GM21528 (cell line): ENCODE data around the gene LIN54.
"Not testable (repeated sequence)": the region's sequence is repeated elsewhere in the genome, so short reads cannot be mapped to it uniquely, and the experiment has no call there.

Source experiments
- ATAC-seq: cut with Tn5 transposase; IDR thresholded peaks from one replicate; pipeline ENCODE4 v1.9.1; 2021; ENCODE audit warnings: mild to moderate bottlenecking, moderate library complexity; ENCODE audit not compliant: unreplicated experiment, low FRiP score

LIN54 gene

DNA sequence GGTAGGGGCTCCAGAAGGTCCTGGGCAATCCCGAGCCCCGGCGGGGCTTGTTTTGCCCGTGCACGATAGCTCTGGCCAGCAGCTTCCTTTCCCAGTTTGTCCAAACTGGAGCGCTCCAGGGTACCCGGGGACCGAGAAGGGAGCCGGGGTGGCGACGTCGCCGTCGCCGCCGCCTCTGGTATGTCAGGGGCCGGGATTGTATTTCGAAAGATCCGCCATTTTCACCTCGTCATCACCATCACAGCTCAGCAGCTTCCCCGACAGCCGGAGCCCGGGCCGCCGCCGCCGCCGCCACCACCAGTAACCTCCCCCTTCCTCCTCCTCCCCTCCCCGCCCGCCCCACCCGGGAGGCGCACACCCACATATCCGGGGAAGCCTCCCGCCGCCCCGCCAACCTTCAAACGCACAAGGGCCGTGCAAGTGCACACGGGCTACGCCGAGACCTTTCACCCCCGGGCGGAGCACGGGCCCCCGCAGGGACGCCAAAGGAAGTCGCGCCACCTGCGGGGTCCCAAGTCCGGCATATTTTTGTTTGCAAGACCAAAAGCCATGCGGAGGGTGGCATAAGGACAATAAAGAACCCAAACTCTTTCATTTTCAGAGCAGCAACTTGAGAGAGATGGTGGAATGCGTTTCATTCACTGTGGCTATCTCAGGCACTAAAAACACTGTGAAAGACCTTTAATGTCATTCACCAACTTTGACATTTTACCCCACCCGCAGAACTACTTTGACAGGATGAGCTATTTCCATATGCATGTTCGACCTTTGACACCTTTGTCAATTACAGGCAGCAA is at the start of gene LIN54:
LIN54 (minus strand) TSS at position 302 of the 797 bp plus-strand sequence. CDS start 25,979 bp downstream, outside the sequence.
- ATAC-seq, result peak; percentile 36

DNA sequence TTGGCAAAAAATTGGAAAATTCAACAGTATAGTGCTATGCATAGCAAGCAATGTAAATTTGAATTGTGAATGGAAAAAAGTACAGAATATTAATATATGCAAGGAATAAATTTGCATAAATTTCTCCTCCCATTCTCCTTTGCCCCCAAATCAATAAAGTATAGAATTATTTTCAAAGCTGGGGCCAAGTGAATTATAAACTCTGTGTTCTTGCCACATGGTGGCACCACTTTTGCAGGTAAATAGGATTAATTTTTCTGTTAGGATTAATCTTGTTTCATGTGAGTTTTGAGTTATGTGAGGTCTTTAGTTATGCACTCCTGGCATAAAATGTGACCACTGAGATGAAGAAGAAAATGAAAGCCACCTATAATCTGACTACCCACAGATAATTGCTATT is 44.3 kb upstream of the LIN54 start:
- ATAC-seq, result no peak

DNA sequence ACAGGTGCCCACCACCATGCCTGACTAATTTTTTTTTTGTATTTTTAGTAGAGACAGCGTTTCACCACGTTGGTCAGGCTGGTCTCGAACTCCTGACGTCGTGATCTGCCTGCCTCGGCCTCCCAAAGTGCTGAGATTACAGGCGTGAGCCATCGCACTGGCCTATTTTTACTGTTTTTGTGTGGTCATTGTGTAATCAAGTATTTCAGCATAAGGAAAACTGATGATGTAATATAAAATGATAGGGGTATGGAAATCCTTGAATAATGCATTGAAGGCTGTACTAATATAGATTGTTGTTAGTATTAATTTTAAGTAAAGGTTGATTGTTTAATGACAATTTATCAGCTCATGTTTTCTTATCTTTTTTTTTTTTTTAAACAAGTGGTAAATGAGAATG is 38.2 kb upstream of the LIN54 start:
- not testable (repeated sequence) for ATAC-seq

DNA sequence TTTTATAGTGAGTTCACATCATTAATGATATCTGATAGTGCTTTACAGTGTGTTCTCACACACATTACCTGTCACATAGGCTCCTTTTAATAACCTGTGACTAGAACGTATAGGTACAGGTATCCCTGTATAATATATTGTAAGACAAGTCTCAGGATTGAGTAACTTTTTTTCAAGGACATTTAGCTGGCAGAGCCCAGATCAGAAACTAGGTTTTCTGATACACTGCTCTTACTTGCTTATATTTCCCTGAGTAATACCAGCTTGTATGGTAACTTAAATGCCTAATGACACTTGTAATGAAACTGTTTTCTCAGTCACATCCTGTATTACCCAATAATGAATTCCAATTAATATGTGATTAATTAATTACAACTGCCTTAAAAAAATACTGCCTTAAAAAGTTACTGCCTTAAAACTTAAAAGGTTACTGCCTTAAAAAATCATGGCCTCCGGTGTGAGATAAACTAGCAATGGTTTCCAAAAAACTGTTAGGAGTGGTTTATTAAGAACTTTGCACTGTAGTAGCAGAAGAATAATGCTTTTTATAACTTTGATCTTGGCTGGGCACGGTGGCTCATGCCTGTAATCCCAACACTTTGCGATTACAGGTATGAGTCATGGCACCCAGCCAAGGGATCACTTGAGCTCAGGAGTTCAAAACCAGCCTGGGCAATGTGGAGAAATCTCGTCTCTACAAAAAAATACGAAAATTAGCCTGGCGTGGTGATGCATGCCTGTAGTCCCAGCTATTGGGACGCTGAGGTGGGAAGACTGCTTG is 36.3 kb upstream of the LIN54 start:
- ATAC-seq, result no peak

DNA sequence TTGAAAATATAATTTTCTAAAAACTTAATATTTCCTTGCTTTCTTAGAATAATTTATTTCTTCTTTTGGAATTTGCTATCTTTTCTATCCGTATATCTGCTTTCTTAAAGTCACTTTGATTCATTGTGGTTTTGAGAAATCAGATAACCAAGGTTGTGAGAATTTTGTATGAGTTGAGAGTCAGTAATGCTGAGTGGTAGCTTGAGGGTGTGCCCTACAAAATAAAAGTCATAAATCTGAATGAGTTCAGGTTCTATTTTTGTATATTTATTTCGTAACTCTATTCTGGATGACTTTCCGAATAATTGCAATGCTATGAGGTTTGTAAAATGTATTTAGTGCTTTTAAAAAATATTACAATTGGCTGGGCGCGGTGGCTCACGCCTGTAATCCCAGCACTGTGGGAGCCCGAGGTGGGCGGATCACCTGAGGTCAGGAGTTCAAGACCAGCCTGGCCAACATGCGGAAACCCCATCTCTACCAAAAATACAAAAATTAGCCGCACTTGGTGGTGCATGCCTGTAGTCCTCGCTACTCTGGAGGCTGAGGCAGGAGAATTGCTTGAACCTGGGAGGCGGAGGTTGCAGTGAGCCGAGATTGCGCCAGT is 33.3 kb upstream of the LIN54 start:
- ATAC-seq, result no peak

DNA sequence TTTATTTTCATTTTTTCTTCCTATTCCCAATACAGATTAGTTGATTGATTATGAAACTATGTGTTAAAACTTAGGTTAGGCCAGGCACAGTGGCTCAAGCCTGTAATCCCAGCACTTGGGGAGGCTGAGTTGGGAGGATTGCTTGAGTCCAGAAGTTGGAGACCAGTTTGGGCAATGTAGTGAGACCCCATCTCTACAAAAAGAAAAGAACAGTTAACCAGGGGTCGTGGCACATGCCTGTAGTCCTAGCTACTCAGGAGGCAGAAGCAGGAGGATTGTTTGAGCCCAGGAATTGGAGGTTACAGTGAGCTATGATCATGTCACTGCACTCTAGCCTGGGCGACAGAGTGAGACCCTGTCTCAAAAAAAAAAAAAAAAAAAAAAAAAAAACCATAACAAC is 32.5 kb upstream of the LIN54 start:
- ATAC-seq, result not testable (repeated sequence)

DNA sequence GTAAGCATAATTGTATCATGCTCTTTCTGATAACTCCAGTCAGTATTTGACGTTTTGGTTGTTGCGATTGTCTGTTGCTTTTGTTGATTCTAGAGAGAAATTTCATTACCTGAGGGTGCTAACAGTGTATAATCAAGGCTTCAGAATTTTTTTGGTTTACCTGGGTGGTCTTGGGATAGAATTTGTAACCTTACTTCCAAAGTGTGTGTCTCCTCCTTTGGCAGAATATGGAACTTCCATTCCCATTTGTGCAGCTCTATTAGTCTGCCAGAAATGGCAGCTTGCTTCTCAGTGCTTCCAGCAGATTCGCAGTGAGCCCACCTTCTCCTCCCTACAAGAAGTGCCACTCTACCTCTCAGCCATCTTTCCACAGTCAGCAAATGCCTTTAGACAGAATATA is 29.6 kb upstream of the LIN54 start:
- ATAC-seq, result no peak

DNA sequence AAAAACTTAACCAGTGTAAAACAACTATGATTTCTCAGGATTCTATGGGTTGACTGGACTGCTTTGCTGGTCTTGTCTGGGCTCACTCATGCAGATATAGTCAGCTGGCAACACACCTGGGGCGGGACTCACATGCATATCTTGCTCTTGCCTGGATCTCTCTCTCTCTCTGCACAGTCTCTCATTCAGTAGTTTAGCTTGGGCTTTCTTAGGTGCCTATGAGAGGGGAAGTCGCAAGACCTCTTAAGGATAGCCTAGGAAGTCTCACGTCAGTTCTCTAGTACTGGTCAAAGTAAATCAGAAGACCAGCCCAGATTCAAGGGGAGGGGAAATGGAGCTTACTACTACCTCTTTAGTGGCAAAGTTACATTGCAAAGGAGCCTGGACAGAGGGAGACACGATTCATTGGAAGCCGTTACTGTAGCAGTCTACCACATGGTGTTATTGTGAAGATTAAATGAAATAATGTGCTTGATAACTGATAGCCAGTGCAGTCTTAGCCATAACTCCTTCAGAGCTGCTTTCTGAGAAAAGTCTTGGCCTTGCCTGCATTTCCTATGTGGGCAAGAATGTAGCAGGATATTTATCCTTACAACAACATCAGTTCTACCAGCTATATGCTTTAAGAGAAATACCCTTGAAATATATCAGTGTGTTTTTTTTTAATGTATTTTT is 26.5 kb upstream of the LIN54 start:
- no peak for ATAC-seq

DNA sequence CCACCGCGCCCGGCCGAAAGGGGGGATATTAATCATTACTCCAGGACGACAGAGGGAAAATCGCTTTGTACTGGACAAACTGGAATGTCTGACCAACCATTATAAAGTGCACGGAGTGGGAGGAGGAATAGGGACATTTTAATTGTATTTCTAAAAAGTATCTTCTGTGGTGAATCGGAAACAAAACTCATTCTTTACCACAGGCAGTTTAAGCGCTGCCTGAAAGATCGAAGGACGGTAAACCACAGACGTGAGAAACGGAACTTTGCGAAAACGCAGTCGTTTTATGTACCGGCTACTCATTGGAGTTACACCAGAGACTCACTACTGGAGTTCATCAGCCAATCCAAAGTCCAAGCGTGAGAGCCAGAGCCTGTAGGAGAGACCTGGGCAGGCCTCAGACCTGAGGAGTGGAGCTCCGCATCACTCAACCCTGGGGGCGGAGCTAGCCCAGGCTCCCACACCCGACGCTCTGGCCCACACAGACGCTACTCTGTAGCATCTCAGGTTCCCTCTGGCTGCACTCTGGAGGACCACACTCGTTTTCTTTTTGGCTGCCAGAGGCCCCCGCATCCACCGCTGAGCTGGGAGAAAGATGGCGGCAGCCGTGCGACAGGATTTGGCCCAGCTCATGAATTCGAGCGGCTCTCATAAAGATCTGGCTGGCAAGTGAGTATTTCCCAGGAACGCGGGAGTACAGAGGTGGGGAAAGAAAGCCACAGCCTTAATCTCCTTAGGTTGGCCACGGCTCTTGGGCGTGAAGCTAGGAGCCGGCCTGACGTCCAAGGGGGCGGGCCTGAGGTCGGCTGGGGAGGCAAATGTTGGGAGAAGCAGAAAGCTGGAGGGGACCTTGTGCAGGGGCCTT is 24.2 kb upstream of the LIN54 start, which contains the start of gene COPS4:
COPS4 (plus strand) TSS at position 554 of the 865 bp plus-strand sequence; CDS start at position 596, 42 bp downstream.
- ATAC-seq, result peak; percentile 99

DNA sequence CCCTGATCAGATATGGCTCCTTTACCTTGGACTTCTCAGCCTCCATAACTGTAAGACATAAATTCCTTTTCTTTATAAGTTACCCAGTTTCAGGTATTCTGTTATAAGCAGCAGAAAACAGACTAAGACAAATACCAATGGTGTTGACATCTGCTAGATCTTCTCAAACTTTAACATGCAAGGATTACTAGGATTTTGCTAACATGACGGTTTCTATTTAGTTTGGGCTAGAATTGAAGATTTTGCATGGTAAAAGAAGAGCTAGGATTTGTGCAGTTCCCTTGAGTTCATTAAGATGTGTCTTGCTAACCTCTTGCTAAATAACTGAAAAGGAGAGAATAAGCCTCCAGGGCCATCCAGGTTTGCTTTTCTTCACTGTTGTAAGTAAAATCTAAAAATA is 19.1 kb upstream of the LIN54 start:
- ATAC-seq, result no peak

DNA sequence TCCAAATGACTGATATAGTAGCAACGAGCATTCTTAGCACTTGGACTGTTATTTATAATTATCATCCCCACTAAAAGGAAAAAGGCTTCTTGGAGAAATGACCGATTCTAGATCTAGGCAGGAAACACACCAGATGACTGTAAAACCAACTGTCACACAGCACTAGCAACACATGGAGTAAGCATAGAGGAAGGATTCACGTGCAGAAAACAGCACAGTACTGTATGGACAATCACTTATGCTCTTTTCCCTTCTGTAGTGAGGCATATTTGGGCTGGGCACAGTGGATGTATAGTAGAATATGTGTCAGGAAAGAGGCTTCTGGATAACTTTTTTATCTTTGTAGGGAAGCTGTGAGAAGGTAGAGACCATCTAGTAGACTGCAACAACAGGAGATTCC is 18.4 kb upstream of the LIN54 start:
- ATAC-seq, result no peak

DNA sequence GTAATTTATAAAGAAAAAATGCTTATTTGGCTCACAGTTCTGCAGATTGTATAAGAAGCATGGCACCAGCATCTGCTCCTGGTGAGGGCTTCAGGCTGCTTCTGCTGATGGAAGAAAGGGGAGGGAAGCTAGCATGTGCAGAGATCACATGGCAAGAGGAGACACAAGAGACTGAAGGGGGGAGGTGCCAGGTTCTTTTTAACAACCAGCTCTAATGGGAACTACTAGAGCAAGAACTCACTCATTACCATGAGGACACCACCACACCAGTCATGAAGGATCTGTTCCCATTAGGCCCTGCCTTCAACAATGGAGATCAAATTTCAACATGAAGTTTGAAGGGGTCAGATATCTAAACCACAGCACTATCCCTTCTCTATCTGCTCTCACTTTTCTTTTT is 14.9 kb upstream of the LIN54 start:
- ATAC-seq, result no peak

DNA sequence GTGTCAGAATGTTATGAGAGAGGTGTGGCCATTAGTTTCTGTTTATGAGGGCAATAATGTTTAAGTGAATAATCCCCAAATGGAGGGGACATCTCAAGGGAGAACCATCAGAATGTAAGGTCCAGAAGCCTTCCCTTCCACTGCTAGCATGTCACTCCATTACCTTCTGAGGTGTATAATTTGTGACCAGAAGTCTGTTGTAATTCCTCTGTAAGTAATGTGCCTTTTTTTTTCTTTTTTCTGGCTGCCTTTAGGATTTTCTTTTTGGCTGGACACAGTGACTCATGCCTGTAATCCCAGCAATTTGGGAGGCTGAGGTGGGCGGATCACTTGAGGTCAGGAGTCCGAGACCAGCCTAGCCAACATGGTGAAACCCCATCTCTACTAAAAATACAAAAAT is 13.6 kb upstream of the LIN54 start:
- no peak for ATAC-seq

DNA sequence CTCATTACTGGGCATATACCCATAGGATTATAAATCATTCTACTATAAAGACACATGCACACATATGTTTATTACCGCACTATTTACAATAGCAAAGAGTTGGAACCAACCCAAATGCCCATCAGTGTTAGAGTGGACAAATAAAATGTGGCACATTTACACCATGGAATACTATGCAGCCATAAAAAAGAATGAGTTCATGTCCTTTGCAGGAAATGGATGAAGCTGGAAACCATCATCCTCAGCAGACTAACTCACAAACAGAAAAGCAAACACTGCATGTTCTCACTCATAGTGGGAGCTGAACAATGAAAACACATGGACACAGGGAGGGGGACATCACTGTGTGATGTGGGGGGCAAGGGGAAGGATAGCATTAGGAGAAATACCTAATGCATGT is 13.0 kb upstream of the LIN54 start:
- ATAC-seq, result not testable (repeated sequence)

DNA sequence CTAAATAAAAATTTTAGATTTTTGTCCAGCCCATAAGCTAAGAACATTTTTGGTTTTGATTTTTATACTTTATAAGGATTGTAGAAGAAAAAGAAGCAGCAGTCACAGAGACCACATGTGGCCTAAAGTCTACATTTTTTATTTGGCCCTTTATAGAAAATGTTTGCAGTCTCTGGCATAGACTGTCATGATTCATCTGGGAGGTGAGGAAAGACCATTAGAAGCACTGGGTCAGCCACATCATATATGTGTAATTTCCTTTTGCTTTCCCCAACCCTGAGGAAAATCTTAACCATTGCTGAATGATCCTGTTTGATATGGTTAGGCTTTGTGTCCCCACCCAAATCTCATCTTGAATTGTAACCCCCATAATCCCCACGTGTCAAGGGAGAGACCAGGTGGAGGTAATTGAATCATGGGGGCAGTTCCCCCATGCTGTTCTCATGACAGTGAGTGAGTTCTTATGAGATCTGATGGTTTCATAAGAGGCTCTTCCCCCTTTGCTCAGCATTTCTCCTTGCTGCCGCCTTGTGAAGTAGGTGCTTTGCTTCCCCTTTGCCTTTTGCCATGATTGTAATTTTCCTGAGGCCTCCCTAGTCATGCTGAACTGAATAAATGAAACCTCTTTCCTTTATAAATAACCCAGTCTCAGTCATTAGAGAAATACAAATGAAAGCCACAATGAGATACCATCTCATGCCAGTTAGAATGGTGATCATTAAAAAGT is 12.3 kb upstream of the LIN54 start:
- ATAC-seq, result no peak

DNA sequence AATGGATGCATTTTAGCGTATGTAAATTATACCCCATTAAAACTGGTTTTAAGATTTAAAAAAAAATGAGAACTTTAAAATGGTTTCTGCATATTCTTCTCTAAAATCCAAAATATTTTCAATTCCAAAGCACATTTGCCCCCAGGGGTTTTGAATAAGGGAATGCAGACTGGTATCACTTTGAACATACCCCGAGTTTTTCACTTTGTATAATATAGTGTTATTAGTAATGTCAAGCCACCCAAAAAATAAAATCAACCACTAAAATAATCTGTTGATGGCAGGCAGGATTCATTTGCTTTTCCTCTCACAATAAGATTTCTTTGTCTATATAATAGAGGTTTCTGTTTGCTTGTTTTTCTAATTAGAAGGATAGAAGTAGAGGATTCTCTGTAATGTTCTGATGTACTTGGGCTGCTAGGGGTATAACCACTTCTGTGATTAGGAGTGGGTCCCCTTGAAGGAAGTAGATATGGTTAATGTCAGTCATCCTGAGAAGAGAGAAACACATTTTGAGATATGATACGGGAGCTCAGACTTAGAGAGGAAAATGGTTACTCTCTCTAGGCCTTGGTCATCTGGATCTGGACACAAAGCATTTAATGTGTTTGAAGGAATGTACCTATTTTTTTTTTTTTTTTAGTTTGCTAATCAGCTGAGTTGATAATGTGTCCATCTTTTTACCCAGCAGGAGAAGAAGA is 9.3 kb upstream of the LIN54 start:
- peak; percentile 67 for ATAC-seq

DNA sequence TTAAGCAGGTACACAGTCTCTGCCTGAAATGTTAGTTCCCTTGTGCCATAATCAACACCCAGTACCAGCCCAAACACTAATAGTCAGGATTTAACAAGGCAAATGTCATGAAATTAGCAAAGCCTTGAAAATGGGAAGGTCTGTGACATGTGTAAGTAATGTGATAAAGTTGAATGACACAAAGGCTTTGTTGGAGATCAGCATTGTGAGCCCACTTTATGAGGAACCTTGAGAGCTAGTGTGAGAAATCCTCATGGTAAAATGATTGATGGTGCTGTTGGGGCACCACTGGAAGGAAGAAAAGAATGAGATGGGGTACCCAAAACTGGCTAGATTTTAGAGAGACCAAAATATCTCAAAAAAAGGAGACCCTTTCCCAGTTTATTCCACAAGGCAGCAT is 3.3 kb upstream of the LIN54 start:
- ATAC-seq, result no peak

DNA sequence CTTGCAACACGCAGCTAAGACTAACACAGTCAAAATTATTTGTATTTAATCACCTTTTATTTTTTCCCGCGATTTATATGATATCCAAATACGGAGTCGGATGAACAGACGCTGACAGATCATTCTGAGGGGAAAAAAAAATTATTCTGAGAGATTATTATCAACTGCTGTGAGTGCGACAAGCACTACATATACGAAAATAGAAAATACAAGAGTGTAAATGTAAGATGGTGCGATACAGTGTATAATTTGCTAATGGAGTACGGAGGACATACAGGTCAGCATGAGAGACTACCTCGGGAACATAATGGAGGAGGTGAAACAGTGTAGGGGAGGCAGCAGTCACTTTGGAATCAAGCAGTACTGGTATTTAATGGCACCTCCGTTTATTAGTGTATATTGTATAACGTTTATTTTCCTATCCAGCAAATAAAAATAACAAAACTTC is 2.8 kb upstream of the LIN54 start:
- ATAC-seq, result no peak
